ENCODE results near the gene CCNO. TPM values are rescaled to one million over a fixed set of nuclear protein-coding genes. Genes with fewer than 3 reads are reported as not detected.

Gene CCNO
- total and polyA plus RNA-seq, 3 experiments from 2014 or later, result 0.12 to 0.20 TPM; not detected in 1

DNA sequence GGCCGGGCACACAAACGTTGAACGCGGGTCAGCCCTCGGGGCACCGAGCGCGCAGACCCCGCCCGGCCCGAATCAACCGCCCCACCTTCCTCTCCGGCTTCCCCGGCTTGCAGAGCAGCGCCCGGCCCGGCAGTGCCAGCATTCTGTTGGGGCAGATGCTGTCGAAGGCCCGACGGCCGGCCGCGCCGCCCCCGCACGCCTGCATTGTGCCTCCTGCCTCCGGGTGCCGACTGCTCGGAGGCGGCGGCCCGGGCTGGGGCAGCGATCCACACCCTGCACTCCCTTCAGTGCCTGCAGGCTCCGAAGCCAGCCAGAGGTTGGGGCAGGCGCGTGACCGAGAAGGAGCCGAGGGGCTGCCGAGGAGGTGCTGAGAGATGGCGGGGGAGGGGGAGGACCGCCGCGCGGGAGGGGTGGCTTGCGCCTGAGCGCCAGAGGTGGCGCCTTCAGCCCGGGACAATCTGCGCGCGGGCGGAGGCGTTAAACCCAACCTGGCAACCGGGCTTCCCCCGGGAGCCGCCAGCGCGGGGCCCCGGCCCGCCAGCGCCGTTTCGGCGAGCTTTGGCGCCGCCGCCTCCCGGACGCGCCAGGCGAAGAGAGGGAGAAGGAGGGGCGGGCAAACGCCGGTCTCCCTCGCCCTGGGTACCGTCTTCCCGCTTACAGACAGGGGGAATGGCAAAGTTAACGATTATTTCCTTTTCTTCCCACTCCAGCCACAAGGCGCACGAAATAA lies 6.3 kb downstream of the CCNO start, which contains the start of gene MCIDAS:
TSS of gene MCIDAS (minus strand) at position 382 of the 730 bp plus-strand sequence. CDS start at position 205, 177 bp downstream.
- Histone ChIP-seq H3K27ac (ENCODE audit: low read depth, low read length) (no peak within 1 kb of the TSS), H3K4me3 (ENCODE audit: low read length) (no peak within 1 kb of the TSS), H3K36me3 (ENCODE audit: insufficient read depth, low read length) (no peaks in the 10 kb centered on the region), H3K27me3 (ENCODE audit: insufficient read depth, low read length, poor library complexity, severe bottlenecking) (peaks cover 87% of the 10 kb centered on the region), H3K9me3 (ENCODE audit: low read length) (no peaks in the 10 kb centered on the region), H3K4me1 (ENCODE audit: insufficient read depth, low read length) (peaks cover 39% of the 10 kb centered on the region)
- Mint-ChIP-seq H3K27ac (peak within 1 kb of the TSS in 1 of 8 donors; percentile 24), H3K27me3 (peaks cover 79 to 91% of the 10 kb centered on the region in 2 donors), H3K36me3 (no peaks in the 10 kb centered on the region), H3K4me3 (peak within 1 kb of the TSS; percentile 67 to 83 (median 73)), H3K9me3 (no peaks in the 10 kb centered on the region), H3K4me1 (peaks cover 35 to 54% (median 35%) of the 10 kb centered on the region in 3 donors)
- CTCF ChIA-PET, result no interaction called here
- POLR2A ChIA-PET, result no interaction called here
- peak in 4 of 5 donors; percentile 26 to 59 (median 34) for DNase-seq

DNA sequence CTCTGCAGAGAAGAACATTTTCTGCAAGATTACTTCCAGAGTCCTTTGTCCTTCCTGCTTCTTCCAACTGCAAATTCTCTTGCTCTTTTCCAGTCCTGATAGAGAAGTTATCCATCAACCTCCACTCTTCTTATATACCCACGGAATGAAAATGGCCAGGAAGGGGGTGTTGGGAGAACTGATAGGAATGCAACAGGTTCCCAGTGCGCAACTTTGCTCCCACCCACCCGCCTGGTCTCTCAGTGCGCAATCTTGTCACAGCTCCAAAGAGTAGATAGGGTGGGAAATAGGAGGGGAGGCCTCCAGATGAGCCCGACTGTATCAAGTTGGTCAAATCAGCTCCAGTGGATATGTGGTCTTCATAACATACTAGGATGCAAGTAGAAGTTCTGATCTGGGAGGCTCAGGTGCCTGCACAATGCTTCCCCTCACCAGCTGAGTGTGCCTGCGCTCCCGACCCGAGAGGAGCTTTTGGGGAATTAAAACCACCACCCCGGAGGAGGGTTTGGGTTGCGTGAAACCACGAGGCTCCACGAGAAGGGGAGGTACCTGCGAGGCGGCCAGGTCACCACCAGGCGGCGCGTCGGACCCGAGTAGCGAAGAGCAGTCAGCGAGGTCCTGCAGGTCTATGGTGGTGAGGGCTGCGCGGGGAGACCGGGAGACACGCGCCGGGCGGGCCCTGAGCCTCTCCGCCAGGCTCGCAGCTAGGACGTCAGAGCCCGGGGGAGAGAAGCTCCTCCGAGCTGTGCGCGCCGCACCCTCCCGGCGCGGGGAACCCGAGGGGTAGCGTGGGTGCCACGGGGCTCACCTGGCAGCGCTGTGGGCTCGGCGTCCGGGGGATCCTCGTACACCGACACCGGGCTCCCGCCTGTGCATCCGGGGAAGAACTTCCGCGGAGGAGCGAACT lies 7.1 kb downstream of the CCNO start:
- Histone ChIP-seq H3K27ac (ENCODE audit: low read depth, low read length) (no peak overlapping the region), H3K27me3 (ENCODE audit: insufficient read depth, low read length, poor library complexity, severe bottlenecking) (peaks cover 82% of the 10 kb centered on the region), H3K9me3 (ENCODE audit: low read length) (no peaks in the 10 kb centered on the region), H3K4me1 (ENCODE audit: insufficient read depth, low read length) (peaks cover 30% of the 10 kb centered on the region), H3K4me3 (ENCODE audit: low read length) (no peak overlapping the region), H3K36me3 (ENCODE audit: insufficient read depth, low read length) (no peaks in the 10 kb centered on the region)
- CTCF ChIA-PET, result interaction anchor here (0.9 to 1.1 kb wide), 2 partner anchors 8 to 465 kb away, joined by 3 to 4 read pairs; no protein-coding TSS in a partner anchor
- Mint-ChIP-seq H3K27me3 (peaks cover 75 to 88% of the 10 kb centered on the region in 2 donors), H3K9me3 (no peaks in the 10 kb centered on the region), H3K36me3 (no peaks in the 10 kb centered on the region), H3K4me3 (peak overlapping the region; percentile 59 to 82 (median 67)), H3K27ac (no peak overlapping the region), H3K4me1 (peaks cover 27 to 49% (median 28%) of the 10 kb centered on the region in 3 donors)
- POLR2A ChIA-PET, result interaction anchor here (0.8 kb wide), 1 partner anchor 81 kb away, joined by 3 read pairs; the partner anchor contains the start of gene DHX29
- peak in 1 of 5 donors; percentile 27 for DNase-seq

DNA sequence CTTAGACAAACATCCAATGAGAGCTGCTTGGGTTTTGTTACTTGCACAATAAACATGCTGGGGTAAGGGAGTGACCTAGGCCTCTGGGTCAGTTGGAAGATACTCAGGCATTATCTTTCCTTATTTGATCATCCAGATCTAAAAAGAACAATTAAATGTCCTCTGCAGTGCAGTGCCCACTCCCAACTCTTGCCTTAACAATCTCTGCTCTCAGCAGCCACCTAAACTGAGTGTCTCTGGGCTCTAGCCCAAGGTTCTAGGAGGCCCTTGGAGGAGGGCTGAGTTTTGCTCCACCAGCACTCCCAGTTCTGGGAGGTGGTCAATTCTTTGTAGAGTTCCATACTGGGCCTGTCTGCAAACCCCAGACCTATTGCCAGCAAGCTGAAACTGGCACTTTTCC lies 8.1 kb downstream of the CCNO start:
- H3K4me3 Mint-ChIP-seq, result peak overlapping the region in 2 of 7 donors; percentile 36 to 67
- H3K36me3 ChIP-seq (ENCODE audit: insufficient read depth, low read length), result no peaks in the 10 kb centered on the region
- no peaks in the 10 kb centered on the region for H3K36me3 Mint-ChIP-seq
- H3K9me3 Mint-ChIP-seq, result no peaks in the 10 kb centered on the region
- H3K27me3 Mint-ChIP-seq, result peaks cover 74 to 88% of the 10 kb centered on the region in 2 donors
- H3K27me3 ChIP-seq (ENCODE audit: insufficient read depth, low read length, poor library complexity, severe bottlenecking), result peaks cover 82% of the 10 kb centered on the region
- H3K9me3 ChIP-seq (ENCODE audit: low read length), result no peaks in the 10 kb centered on the region
- H3K4me1 ChIP-seq (ENCODE audit: insufficient read depth, low read length), result peaks cover 32% of the 10 kb centered on the region
- peaks cover 24 to 49% (median 28%) of the 10 kb centered on the region in 3 donors for H3K4me1 Mint-ChIP-seq
- no peak overlapping the region for H3K27ac Mint-ChIP-seq
- no peak overlapping the region for H3K4me3 ChIP-seq (ENCODE audit: low read length)
- no peak for DNase-seq
- ChIA-PET POLR2A (interaction anchor here (0.8 kb wide), 1 partner anchor 82 kb away, joined by 3 read pairs; the partner anchor contains the start of gene DHX29), CTCF (interaction anchor here (1.1 kb wide), 1 partner anchor 466 kb away, joined by 3 read pairs; no protein-coding TSS in a partner anchor)
- no peak overlapping the region for H3K27ac ChIP-seq (ENCODE audit: low read depth, low read length)

DNA sequence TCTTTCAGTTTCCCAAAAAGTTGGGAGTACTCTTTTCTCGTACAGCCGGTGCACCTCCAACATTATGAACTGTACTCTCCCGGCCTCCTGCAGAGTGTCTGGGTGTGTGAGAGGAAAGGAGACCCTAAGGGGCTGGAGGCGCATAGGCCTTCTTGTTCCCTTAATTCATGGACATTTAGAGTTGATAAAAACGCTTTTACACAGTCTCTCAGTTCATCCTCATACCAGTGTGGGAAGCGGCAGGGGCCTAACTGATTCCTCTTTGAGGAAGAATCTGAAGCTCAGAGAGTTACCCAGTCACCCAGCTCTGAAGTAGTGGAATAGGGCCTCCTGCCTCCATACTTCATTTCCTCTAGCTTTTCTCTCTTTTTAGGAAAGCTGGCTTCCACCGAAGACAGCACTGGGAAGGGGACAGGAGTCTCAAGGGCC lies 9.6 kb downstream of the CCNO start:
- CTCF ChIA-PET, result interaction anchor here (0.9 to 1.0 kb wide), 2 partner anchors 9 kb away, joined by 3 read pairs; partner anchors contain the start of gene CCNO

DNA sequence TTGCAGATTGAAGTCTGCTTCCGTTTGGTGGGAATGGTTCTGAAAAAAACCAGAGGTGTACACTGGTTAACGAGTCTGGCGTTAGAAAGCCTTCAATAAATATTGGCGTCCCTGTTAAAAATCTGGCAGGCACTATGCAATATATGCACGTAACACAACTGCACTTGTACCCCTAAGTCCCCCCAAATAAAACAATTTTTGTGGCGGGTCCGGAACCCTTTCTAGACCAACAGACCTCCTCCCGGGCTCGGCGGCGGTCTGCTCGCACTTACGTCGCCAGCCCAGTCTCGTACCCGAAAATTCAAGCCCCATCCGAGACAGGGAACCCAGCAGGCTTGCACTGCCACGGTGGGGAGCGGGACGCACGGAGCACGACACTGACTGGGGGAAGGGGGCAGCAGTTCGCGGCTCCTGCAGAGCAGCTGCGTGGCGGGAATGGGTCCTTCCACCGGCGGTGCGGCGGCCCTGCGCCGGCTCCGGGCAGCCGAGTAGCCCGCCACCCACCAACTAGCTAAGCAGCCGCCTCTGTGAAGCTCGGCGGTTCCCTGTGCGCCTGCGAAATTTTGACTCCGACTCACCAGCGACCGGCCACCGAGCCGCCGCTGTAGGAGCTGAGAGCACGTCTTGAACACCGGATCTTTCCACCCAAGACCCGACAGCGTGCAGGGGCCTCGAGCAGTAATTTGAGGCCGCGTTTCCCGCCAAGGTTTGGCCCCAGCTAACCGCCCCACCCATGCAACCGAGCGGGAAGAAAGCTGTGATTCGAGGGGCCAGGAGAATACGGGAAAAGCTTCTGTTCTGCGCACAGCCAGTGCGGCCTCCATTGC lies 10.2 kb downstream of the CCNO start:
- no peaks in the 10 kb centered on the region for H3K9me3 ChIP-seq (ENCODE audit: low read length)
- Mint-ChIP-seq H3K27me3 (peaks cover 63 to 88% of the 10 kb centered on the region in 2 donors), H3K9me3 (no peaks in the 10 kb centered on the region), H3K27ac (peak overlapping the region in 2 of 8 donors; percentile 20 to 45), H3K4me1 (peaks cover 26 to 53% (median 27%) of the 10 kb centered on the region in 3 donors), H3K4me3 (peak overlapping the region in 5 of 7 donors; percentile 33 to 76 (median 49)), H3K36me3 (peaks cover 0 to 4% (median 0%) of the 10 kb centered on the region in 3 donors)
- no peaks in the 10 kb centered on the region for H3K36me3 ChIP-seq (ENCODE audit: insufficient read depth, low read length)
- CTCF ChIA-PET, result interaction anchor here (0.9 to 1.0 kb wide), 2 partner anchors 8 to 10 kb away, joined by 3 read pairs; partner anchors contain the start of gene CCNO
- H3K27me3 ChIP-seq (ENCODE audit: insufficient read depth, low read length, poor library complexity, severe bottlenecking), result peaks cover 71% of the 10 kb centered on the region
- peaks cover 34% of the 10 kb centered on the region for H3K4me1 ChIP-seq (ENCODE audit: insufficient read depth, low read length)
- POLR2A ChIA-PET, result interaction anchor here (0.6 to 0.7 kb wide), 2 partner anchors 10 to 50 kb away, joined by 3 read pairs; no protein-coding TSS in a partner anchor
- no peak for DNase-seq
- no peak overlapping the region for H3K27ac ChIP-seq (ENCODE audit: low read depth, low read length)
- H3K4me3 ChIP-seq (ENCODE audit: low read length), result peak overlapping the region; percentile 24

More for the DNA sequence above, 9.6 kb downstream of the CCNO start:
- H3K4me3 Mint-ChIP-seq, result peak overlapping the region in 4 of 7 donors; percentile 29 to 41 (median 34)
- DNase-seq, result no peak
- Histone ChIP-seq H3K9me3 (ENCODE audit: low read length) (no peaks in the 10 kb centered on the region), H3K36me3 (ENCODE audit: insufficient read depth, low read length) (no peaks in the 10 kb centered on the region), H3K27ac (ENCODE audit: low read depth, low read length) (no peak overlapping the region), H3K4me3 (ENCODE audit: low read length) (no peak overlapping the region), H3K4me1 (ENCODE audit: insufficient read depth, low read length) (peaks cover 34% of the 10 kb centered on the region), H3K27me3 (ENCODE audit: insufficient read depth, low read length, poor library complexity, severe bottlenecking) (peaks cover 77% of the 10 kb centered on the region)
- H3K27ac Mint-ChIP-seq, result no peak overlapping the region
- H3K36me3 Mint-ChIP-seq, result no peaks in the 10 kb centered on the region
- peaks cover 69 to 88% of the 10 kb centered on the region in 2 donors for H3K27me3 Mint-ChIP-seq
- H3K4me1 Mint-ChIP-seq, result peaks cover 27 to 53% (median 27%) of the 10 kb centered on the region in 3 donors
- POLR2A ChIA-PET, result interaction anchor here (0.6 to 0.7 kb wide), 2 partner anchors 9 to 50 kb away, joined by 3 read pairs; no protein-coding TSS in a partner anchor
- no peaks in the 10 kb centered on the region for H3K9me3 Mint-ChIP-seq

DNA sequence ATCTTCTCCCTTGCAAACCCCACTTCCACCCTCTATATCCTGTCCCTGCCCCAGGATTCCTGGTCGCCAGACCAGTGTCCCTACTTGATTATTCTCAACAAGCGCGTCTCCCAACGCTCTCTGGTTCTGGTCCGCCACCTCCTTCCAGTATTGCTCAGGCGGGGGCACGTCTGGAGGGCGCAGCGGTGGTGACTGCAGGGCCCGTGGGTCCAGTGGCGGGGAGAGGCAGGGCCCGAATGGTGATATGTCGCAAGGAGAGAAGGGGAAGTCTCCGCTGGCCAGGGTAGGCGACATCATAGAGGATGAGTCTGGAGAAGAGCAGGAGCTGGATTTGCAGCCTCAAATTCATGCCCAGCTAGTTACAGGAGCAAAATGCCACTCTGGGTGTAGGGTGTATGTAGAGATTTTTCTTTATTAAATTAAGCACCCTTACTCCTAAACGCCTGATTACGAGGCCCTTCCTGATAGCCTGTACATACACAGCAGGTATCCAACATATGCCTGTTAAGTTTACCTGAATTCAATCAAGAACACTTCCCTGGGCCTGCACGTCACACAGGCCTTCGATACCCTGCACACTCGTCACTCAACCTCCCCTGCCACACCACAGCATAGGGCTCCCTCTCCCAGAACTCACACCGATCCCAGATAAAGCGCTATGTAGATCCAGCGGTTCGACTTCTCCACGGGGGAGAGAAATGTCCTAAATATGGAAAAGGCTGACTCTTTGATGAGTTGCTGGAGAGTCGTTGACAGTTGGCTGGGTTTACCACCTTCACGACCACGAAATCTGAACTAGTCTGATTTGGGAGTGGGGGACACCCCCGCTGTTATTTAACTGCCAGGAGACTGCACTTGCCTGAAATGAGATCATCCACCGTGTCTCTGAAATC lies 11.1 kb downstream of the CCNO start:
- Histone ChIP-seq H3K27me3 (ENCODE audit: insufficient read depth, low read length, poor library complexity, severe bottlenecking) (peaks cover 62% of the 10 kb centered on the region), H3K4me3 (ENCODE audit: low read length) (peak overlapping the region; percentile 24), H3K27ac (ENCODE audit: low read depth, low read length) (no peak overlapping the region), H3K9me3 (ENCODE audit: low read length) (no peaks in the 10 kb centered on the region), H3K4me1 (ENCODE audit: insufficient read depth, low read length) (peaks cover 28% of the 10 kb centered on the region), H3K36me3 (ENCODE audit: insufficient read depth, low read length) (no peaks in the 10 kb centered on the region)
- H3K4me3 Mint-ChIP-seq, result peak overlapping the region in 3 of 7 donors; percentile 33 to 76 (median 42)
- H3K27ac Mint-ChIP-seq, result peak overlapping the region in 1 of 8 donors; percentile 45
- H3K27me3 Mint-ChIP-seq, result peaks cover 59 to 83% of the 10 kb centered on the region in 2 donors
- no peak for DNase-seq
- ChIA-PET CTCF (interaction anchor here (0.9 kb wide), 1 partner anchor 9 kb away, joined by 4 read pairs; no protein-coding TSS in a partner anchor), POLR2A (no interaction called here)
- H3K4me1 Mint-ChIP-seq, result peaks cover 19 to 45% (median 20%) of the 10 kb centered on the region in 3 donors
- H3K36me3 Mint-ChIP-seq, result peaks cover 0 to 5% (median 0%) of the 10 kb centered on the region in 3 donors
- H3K9me3 Mint-ChIP-seq, result no peaks in the 10 kb centered on the region
